ENCODE measurements around the gene TRIB2.

Gene TRIB2

DNA sequence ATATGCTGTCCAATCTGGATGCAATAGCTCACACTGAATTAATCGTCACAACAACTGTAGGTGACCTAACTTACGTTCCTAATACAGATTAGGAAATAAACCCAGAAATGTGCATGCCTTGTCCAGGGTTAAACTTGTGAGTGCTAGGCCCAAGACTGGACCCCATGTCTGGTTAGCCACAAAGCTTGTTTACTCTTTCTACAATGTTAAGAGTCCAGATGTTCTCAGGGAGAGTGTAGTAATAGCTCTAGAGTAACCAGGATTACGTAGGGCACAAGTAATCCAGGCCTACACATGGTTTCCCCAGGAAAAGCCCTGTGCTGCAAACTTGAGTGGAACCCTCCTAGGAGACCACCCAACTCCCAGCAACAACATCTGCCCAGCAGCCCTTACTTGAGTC, 26.2 kb downstream of the TRIB2 start:
- DNase-seq (ENCODE audit: low read depth in 3 of 3), result no peak

DNA sequence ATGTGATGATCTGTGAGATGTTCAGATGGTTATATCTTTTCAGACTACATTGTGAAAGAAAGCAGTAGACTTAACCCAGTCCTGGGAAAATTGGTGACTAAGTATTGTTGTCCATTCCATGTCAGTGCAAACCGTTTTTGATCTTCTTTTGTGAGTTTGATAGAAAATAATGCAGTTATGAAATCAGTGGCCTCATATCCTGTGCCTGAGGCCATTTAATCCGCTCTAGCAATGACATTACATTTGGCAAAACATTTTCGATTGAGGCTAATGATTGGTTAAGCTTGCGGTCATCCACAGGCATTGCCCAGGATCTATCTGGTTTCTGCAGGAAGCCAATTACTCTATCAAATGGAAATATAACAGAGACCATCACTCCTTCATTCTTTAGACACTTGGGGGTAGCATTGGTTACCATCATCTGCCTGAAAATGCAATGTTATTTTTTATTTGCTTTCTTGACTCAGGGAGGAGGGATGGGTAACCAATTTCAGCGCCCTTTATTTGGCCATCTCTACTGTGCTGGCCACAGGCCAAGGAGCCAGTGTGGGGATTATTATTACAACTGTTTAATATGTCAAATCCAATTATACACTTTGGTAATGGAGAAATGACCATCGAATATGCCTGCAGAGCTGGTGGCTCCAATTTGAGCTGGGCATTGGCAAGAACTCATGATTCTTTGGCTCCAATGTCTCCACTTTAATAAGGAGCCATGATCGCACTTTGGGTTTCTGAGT, 33.6 kb downstream of the TRIB2 start:
- no peak for DNase-seq (ENCODE audit: low read depth in 3 of 3)

DNA sequence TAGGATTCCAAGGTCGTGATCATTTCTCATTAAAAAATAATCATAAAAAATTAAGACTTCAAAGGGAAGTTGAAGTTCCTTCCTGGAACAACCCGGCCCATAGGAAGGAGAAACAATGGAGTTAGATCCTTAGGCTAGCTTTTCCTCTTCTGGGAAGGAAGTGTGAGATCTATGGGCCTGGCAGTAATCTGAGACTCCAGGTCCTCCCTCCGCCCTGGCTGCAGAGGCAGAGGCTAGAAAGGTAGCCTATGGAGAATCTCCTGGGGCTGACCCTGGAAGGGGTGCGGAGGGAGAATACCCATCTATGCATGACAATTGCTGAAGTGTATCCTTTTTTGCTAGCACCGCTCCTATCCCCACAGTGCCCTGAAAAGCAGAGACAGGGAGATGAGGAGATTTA, 37.9 kb downstream of the TRIB2 start:
- no peak for DNase-seq (ENCODE audit: low read depth in 3 of 3)

DNA sequence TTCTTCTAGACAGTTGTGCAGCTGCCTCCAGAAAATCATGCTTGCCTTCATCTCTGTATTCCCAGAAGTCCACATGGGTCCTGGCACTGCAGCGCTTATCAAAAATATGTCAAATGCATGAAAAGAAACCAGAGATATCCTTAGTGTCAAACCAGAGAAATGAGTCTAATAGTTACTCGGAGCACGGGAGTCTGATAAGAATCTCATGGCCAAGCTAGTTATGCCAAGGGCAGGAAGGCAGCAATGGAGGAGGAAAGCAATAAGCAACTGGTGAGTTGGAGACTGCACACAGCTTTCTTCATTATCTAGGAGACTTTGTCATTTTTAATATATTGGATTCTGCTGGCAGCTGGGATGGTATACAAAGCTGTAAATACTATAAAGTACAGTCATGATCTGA, 38.6 kb downstream of the TRIB2 start:
- no peak for DNase-seq (ENCODE audit: low read depth in 3 of 3)

DNA sequence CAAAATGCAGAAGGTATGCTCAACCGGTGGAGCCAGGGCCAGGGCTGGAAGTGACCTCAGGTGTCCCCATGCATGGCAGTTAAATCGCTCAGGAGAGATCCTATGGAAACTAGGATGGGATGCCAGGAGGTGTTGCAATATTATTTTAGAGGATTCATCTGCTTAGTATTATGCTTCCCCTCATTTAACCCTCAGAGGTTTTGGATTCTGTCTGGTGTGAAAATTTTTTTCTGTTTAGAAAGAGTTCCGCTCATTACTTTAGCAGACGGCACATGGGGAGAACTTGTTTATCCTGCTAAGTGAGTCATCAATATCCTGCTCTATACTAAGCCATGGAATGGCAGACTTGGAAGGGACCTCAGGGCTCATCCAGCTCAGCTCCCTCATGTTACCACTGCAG, 42.5 kb downstream of the TRIB2 start:
- DNase-seq (ENCODE audit: low read depth in 3 of 3), result no peak

DNA sequence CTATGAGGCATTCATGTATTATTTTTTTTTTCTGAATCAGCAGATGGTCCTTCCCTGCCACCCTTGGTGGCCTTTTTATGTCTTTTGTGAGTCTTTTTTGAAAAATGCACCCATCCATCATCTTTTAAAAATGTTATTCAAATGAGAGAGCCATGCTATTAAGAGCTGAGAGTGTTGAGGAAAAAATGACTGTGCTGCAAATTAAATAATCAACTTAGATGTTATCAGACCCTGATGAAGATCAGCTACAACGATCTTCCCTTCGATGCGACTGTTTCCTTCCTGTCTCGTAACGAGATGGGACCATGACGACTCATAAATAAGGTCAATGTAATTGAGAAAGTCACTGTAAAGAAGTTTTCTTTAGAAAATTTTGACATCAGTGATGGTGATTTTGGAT, 44.4 kb downstream of the TRIB2 start:
- no peak for DNase-seq (ENCODE audit: low read depth in 3 of 3)

DNA sequence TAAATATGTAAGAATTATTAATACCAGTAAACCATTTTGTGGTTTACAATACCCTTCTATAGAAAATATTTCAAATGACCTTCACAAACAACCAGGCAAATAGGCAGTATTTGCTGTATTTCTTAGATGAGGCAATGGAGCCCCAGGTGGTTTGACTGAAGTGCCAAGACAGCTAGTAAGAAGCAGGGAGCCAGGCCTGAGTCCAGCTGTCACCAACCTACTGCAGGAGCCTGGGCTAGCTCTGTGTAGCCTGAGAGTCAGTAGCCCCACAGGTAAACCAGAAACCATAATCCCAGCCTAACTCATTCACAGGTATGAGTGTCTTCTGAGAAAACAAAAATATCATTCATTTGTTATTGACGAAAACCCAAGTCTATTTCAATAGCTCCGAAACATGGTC, 45.6 kb downstream of the TRIB2 start:
- DNase-seq (ENCODE audit: low read depth in 3 of 3), result no peak

DNA sequence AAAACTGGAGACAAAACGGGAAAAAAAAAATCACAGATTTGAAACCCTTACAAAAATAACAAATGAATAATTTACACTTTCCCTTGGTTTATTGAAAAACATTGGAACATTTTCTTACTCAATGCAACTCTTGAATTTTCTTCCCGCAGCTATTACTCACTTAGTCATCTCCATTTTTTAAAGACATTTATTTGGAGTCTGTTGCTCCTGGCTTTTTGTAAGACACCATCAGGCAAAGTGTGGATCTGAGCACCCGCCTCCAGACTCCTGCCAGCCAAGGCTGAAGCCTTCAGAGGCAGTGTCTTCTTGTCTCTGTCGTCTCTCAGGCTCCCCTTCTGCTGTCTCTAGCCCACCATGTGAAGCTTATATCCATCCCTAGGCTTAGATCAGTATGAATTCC, 46.2 kb downstream of the TRIB2 start:
- DNase-seq (ENCODE audit: low read depth in 3 of 3), result no peak

DNA sequence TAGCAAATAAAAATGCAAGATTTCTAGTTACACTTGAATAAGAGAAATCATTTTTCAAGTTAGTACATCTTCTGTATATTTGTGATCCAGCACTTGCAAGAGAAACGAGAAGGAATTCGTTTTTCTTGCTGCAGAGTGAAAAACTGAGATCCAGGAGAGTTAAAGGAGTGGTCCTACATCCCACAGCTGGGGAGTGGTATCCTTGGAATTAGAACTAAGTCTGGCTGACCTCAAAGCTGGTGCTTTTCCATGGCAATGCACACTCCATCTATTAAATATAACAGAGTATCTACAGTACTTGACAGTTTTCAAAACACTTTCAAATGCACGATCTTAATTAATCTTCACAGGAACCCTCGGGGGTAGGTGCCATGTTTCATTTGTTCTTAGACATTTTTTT, 46.8 kb downstream of the TRIB2 start:
- DNase-seq (ENCODE audit: low read depth in 3 of 3), result no peak

DNA sequence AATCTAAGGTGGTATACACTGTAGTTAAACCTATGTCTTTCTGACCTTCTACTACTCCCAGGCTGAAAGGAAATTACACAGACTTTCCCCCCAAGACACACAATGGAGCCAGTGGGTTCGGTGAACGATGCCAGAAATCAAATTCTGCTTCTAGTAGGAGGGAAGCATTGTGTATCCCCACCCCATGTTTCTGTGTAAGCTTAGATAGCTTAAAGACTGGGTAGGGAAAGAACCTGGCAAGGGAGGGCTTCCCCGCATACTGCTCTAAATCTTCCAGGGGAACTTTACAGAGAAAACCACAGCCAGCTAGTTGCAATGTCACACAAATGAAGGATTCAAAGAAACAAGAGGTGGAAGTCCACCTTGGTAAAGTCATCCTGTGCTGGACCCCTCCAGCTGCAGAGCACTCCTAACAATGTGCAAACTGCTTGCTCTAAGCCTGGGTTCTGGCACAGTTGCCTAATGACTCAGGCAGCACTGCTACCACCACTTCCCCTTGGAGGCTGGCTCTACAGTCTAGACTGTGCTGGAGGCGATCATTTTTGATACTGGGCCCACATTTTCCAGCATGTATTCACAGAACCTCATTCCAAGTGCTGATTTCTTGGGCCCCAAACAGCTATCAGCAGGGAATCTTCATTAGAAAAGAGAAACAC, 47.5 kb downstream of the TRIB2 start:
- no peak for DNase-seq (ENCODE audit: low read depth in 3 of 3)

DNA sequence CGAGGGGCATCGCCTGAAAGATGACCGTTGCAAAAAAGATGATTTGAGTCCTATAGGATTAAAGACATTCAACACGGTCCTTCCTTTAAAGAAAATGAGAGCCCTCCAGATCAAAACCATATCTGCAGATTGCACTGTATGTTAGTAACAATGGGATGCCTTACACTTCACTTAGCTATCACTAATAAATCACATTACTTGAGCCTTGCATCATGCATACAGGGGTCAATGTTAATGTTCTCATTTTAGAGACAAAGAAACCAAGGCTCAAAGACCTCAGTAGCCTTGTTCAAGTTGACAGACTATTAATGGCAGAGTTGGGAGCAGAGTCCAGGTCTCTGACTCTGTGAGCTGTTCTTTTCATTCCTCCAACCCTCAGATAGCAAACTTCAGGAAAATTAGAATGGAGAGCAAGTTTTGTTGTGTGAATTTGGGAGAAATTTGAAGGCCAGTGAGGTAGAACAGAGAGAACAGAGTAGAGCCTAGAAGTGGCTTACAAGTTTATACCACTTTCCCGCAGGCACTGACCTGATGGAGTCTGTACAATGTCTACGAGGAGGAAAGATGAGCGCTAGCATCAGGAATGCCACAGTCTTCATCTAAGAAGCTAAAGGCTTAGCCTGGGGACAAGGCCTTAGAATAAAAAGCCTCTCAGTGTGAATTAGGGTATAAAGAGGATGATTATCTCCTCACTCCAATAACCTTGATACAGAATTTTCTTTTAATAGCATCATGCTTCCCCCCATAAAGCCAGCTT, 48.3 kb downstream of the TRIB2 start:
- DNase-seq (ENCODE audit: low read depth in 3 of 3), result no peak

DNA sequence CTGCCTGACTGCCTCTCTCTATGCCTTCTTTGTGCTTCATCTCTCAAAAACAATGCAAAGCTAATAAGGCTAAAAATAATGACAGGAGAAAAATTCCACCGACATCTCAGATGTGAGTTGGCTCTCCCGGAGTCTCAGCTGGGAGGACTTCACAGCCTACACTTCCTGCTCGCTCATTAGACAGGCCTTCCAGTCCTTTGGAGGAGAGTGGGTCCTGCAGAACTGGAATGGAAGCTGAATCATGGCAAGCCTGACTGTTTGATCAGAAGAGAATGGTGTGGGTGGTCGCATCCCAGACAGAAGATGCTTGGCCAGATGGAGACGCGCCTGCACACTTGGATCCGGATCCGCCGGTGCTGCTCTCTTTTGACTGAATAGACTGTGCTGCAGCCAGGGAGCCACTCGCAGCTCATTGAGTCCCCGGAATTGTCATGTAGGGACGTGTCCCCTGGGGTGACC, 49.7 kb downstream of the TRIB2 start:
- DNase-seq (ENCODE audit: low read depth in 3 of 3), result no peak

DNA sequence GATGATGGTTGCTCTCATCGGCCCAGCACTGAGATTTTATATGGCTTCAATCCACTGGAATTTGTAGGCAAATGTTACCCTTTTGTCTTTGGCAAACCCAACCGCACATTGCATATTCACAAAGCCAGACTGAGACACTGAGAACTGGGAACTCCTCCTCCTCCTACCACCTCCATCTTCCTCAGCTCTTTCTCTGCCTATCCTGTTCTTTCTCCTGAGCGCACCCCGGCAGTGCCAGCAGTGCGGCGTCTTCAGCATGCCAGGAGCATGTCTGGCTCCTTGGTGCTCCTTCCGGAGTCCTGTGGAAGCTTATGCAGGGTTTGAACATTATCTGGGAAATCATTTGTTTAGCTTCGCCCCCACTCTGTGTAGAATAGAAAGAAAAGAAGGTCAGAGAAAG, 50.8 kb downstream of the TRIB2 start:
- DNase-seq (ENCODE audit: low read depth in 3 of 3), result no peak

DNA sequence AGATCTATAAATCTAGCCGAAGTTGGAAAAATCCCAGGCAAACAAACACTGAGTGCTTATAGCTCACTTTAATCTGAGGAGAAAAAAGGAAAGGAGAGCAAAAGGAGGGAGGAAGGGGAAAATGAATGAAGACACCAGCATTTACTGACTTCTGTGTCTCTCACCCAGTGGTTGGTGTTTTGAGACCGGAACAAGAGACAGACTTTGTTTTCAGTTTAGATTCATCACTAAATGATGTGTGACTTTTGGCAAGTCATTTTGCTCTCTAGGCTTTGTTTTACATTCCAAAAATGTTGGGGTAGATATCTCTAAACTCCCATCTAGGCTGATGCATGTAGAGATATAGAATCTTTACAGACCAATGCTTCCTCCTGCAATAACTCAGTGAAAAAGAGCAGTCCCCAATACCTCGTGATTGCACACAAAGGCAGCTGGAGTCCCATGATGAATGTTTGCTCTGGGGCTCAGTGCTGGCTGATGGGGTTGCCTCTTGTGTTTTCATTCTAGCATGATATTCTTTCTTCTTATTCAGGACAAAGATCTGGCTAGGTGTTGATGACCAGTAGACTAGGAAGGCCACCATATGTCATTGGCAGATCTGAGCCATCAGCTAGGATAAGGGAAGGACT, 51.4 kb downstream of the TRIB2 start:
- no peak for DNase-seq (ENCODE audit: low read depth in 3 of 3)

DNA sequence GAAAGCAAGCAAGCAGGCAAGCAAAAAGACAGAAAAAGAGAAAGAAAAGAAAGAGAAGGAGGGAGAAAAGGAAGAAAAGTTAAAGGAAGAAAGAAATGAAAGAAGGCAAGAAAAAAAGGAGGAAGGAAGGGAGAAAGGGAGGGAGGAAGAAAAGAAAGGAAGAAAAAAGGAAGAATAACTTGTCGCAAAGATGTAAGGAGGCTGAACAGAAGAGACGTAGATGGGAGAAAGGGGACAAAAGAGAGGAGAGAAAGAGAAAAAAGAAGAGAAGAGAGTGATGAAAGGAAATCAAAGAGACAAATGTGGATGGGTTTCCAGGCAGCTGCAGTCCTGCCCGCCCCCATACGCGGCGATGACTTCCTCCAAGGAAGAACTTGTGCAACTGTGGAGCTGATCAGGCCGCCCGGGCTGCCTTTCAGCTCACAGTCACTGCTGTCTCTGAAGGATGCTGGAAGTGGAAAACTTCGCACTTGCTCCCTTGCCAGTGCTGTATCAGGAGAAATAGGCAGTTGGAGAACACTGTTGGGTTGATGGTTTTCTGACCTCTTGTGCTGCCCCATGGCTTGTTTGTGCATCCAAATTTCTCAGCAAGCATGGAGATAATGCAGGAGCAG, 52.9 kb downstream of the TRIB2 start:
- DNase-seq (ENCODE audit: low read depth in 3 of 3), result no peak

DNA sequence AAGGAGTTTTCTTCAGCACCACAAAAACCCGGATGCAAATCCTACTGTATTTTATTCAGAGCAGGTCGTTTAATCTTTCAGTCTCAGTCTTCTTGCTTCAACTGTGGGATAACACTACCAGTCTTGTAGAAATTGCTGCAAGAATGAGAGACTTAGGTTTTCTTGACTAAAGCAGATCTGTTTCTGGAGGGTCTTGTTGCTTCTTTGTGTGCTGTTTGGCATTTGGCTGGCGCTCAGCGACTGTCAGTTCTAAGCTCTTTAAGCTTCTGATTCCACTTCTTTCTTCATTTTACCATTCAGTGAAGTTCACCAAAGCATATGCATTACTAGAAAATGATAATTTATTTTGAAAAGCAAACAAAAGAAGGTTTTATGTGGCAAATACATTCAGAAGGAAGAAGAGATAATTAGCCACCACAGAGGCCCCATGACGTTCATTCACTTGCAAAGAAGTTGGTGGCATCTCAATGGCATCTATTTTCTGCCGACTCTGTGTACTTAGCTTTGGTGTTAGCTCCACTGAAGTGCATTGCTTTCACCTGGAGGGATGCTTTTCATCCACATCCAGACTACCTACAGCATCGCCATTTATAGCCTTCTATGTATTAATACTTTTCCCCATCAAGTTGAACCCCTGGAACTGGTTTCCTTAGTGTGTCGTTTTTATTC, 53.7 kb downstream of the TRIB2 start:
- DNase-seq (ENCODE audit: low read depth in 3 of 3), result no peak

DNA sequence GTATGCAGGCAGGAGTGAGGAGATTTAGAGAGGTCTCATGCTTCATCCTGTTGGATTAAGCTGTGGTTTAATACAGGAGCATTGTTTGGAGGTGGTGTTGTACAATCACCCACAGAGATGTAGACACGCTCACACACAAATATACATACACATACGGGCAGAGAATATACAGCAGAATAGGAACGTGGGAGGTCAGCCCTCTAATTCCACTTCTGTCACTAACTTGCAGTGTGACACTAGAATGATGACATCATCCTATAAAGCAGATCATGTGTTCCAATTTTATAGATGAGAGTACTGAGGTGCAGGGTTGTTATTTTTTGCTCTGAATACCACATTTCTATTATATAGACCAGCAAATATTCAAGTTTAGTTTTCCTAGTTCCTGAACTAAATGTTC, 54.4 kb downstream of the TRIB2 start:
- no peak for DNase-seq (ENCODE audit: low read depth in 3 of 3)

DNA sequence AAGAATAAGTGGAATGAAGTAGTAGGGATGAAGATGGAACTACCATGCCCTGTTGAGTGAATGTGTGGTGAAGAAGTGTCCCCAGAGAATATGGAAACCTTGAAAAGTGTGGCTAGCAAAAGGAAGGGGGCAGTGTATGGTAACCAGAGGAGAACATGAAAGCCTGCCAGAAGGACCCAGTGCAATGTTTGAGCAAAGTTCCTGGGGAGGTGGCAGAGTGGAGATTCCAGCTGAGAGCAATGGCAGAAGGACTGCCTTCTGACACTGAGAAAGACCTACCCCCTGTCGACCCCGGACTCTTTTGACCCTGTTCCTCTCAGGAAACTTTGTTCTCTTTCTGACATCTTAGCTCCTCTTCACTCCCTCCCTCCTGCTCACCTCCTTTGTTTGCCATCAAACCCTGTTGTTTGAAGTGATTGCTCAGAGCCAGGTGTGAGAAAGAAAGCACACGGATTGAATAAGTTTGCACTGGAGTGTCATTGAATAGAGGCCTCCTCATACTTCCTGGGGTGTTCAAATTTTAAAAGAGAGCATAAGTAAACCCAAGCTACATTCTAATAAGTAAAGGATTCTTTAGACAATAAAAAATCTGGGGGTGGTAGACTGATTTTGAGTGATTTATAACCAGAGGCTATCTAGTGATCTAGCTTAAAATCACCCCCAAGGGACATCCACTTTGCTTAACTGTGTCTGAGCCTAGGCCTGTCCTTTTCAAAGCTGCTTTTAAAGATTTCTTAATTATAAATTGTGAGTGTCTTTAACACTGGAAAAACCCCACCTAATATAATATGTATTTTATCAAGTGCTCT, 57.1 kb downstream of the TRIB2 start:
- DNase-seq (ENCODE audit: low read depth in 3 of 3), result no peak

DNA sequence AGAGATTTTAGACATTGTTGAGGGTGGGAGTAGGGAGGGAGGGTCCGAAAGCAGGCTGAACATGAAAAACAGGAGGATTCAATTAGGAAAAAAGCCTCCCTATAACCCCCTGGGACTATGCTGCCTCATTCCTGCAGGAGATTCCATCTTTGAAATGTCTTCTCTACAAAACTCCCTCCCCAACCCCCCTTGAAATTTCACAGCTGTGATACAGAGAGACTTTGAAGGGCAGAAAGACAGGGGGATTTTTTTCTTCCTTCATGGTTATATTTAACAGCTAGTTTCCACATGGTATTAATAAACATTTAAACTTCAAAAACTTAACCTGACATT, 57.6 kb downstream of the TRIB2 start:
- no peak for DNase-seq (ENCODE audit: low read depth in 3 of 3)

DNA sequence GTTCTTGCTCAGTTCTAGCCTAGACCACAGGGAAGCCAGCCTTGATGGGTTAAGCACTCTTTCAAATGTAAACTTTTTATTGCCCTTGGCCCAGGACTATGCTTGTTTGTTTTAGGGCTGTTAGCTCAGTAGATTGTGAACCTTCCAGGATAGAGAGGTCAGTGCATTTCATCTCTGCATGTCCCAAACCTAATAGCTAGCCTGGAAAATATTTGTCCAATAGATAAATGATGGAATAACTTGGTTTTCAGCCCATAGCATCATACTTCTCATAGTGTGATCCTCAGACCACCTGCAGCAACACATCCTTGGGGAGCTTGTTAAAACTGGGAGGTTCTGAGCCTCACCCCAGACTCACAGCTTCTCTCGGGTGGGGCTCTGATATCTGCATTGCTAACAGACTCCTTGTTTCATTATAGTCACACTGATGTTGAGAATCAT, 59.8 kb downstream of the TRIB2 start:
- DNase-seq (ENCODE audit: low read depth in 3 of 3), result no peak

DNA sequence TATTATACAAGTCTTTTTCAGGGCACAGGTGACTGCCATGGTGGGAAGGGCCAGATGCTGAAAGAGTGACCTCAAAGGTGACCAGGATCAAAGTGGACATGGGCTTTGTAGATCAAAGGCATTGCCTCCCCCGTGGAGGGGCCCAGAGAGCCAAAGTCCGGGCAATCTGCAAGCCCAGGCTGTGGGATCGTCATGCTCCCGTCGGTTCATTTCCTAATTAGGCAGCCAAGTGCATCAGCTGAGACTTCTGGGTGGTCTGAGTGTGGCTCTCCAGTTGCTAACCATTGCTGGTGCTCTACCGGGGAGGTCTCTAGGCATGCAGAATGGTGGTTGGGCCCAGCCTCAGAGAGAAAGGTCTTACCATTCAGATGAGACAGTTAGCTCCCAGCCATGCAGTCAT, 61.6 kb downstream of the TRIB2 start:
- DNase-seq (ENCODE audit: low read depth in 3 of 3), result no peak

Data from stimulated activated CD4-positive, alpha-beta T cell treated with anti-CD3 and anti-CD28 coated beads, TNF-alpha, amount 100 ng/mL, for 24 hours (primary cell).